Measurements from ENCODE around the gene CMSS1. TPM values are rescaled to one million over a fixed set of nuclear protein-coding genes. Genes with fewer than 3 reads are reported as not detected.

Gene CMSS1
- total RNA-seq, 2 donors from 2014 or later, result 88.5 to 101 TPM

Other genes starting within 250 kb of the CMSS1 start
- gene COL8A1, start 179.3 kb upstream of the CMSS1 start, total RNA-seq, result under 1 TPM in 1 of 2 donors, not detected in 1; 0.10 TPM